ENCODE results near the gene IGFBP2.

GRCh38 chr2:216583606-216584005 is 49.6 kb upstream of the IGFBP2 start:
- TF ChIP-seq, protein P1, sequence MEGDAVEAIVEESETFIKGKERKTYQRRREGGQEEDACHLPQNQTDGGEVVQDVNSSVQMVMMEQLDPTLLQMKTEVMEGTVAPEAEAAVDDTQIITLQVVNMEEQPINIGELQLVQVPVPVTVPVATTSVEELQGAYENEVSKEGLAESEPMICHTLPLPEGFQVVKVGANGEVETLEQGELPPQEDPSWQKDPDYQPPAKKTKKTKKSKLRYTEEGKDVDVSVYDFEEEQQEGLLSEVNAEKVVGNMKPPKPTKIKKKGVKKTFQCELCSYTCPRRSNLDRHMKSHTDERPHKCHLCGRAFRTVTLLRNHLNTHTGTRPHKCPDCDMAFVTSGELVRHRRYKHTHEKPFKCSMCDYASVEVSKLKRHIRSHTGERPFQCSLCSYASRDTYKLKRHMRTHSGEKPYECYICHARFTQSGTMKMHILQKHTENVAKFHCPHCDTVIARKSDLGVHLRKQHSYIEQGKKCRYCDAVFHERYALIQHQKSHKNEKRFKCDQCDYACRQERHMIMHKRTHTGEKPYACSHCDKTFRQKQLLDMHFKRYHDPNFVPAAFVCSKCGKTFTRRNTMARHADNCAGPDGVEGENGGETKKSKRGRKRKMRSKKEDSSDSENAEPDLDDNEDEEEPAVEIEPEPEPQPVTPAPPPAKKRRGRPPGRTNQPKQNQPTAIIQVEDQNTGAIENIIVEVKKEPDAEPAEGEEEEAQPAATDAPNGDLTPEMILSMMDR (IDR thresholded peaks at IDR 0.05) = no peak
- TF ChIP-seq POLR2AphosphoS5 (IDR thresholded peaks at IDR 0.05; ENCODE audit: low read depth, low read length) (no peak), REST (IDR thresholded peaks at IDR 0.05; ENCODE audit: insufficient read depth in 1 of 2, low read depth in 2 of 2, low read length in 1 of 2) (no peak)
